GM21619 (cell line): ENCODE measurements around the gene PDGFD.
A peak's percentile ranks its signal among the peaks of the same experiment; 100 is the strongest.

Source experiments
- ATAC-seq: cut with Tn5 transposase; IDR thresholded peaks from one replicate; pipeline ENCODE4 v1.9.1; 2021; ENCODE audit not compliant: unreplicated experiment

Gene PDGFD

GRCh38 chr11:104164028-104164520 is at the start of gene PDGFD:
Gene PDGFD (minus strand): TSS chr11:104164147.
- ATAC-seq, result peak; percentile 94

DNA sequence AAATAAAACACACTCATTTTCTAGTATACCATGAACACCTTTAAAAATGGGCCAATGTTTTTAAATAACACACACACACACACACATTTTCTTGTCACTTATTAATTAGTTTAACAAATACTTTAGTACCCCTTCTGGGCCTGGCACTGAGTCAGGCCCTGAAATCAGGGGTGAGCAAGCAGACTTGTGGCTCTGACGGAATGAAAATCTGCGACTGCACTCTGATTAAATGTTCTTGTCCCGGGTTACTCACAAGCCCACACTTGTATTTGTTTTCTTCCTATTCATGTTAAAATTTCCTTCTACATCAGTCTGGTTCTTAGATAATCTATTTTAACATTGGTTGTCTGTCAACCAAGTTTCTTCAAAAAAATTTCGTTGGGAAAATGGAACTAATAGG is 43.0 kb upstream of the PDGFD start:
- ATAC-seq, result no peak

DNA sequence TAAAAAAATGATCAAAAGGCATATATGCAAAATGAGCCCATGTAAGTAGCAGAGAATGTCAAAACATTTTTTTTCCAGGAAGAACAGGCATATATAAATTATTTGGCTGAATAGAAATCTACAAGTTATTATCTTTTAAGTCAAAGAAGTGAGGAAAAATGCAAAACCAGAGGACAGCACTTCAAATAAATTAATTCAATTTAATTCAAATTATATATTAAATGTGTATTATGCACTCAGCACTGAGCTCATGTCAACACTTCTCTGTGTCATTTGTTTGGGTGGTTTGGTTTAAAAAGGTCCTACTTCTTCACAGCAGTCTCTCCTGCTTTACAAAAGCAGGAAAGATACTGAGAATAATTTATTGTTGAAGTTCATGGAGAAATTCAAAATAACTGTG is 41.9 kb upstream of the PDGFD start:
- no peak for ATAC-seq

- no peak for ATAC-seq
These were observed 36.7 kb upstream of the PDGFD start for GRCh38 chr11:104200688-104201087.

GRCh38 chr11:104199053-104199452 is 35.1 kb upstream of the PDGFD start:
- no peak for ATAC-seq

DNA sequence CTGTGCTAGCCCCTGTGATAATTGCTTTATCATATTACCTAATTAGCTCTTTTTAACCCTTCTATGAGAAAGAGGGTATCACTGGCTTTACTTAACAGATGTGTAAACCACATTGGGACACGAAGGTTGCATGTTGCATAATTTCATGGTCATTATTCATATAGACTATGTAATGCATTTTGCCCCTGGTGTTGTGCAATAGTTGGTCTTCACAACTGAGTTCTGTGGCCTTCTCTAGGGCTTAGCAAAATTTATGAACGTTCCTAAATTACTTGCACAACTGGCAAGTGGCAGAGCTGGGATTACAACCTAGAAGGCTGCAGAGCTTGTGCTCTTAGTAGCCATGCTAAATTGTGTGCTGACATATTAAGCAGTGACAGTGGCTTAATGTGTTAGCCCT is 34.6 kb upstream of the PDGFD start:
- no peak for ATAC-seq

DNA sequence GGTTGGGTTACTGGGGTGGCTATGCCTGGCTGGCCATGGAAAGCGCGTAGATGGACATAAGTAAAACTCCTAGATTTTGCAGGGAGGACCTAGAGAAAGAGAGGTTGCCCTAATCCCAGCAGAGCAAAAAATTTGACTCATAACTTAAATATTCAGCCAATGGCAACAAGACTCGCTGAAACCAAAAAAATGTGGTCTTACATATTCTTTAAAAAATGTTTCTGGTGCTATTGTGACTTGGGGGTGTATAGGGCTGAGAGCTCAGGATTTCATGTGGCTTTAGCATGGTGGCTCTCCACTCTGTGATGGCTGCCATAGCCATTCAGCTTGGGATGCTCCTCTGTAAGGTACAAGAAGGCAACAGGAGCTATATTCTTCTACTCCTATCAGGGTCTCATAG is 27.2 kb upstream of the PDGFD start:
- ATAC-seq, result no peak

- ATAC-seq, result no peak
These were observed 19.6 kb upstream of the PDGFD start for GRCh38 chr11:104183593-104183992.

DNA sequence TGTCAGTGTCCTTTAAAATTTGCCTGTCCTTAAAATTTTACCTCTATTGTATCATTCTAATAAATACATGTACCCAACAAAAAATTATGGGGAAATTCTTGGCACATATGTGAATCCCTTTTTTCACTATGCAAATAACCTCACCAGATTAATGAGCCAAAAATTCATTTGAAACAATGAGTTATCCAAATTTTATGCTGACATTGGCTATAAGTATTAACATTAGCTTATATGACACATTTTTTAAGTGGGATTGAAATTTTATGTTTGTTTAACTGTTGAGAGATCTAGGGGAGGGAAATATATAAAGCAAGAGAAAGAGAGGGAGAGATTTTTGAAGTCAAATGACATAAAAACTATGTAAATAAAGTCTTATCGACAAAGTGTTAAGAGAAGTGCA is 11.8 kb upstream of the PDGFD start:
- ATAC-seq, result no peak

- ATAC-seq, result no peak
These were observed 5.1 kb upstream of the PDGFD start for GRCh38 chr11:104169091-104169490.

GRCh38 chr11:104165014-104165413 is 1.1 kb upstream of the PDGFD start:
- ATAC-seq, result no peak

- no peak for ATAC-seq
These were observed 583 bp downstream of the PDGFD start for GRCh38 chr11:104163100-104164027.

GRCh38 chr11:104161751-104162450 is 2.0 kb downstream of the PDGFD start:
- ATAC-seq, result no peak

- ATAC-seq, result no peak
These were observed 4.6 kb downstream of the PDGFD start for GRCh38 chr11:104159356-104159755.

DNA sequence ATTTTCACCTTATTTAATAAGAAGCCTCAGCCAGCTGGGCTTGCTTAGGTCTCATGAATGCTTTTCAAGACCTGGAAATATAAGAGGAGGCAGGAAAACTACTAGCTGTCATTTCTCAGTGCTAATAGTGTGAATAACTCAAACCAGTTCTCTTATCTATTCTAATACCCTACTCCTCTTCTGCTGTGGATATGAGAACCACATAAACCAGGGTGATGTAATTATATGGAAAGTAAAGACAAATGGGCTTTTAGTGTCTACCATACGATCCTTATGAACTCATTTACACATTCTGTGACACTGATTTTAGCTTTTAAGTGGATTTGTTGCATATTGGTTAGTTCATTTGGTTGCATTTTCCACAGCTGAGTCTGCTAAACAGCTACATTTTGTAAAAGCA is 8.6 kb downstream of the PDGFD start:
- ATAC-seq, result no peak

DNA sequence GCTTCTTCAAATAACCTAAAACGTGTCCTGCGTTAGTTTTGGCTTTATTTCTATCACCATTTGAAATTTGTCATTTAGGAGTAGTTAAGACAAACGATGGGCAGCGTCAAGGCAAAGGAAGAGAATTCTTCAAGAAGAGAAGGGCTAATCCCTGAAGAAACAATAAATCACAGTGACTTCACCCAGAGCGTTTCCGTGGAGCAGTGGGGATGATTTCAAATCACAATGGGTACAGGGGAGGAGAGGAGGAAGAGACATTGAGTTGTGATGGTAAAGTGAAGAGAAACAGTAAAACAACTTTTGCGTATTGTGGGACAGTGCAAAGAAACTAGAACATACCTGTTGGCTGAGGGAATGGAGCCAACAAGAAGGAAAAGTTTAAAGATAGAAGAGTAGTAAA is 9.7 kb downstream of the PDGFD start:
- ATAC-seq, result no peak

GRCh38 chr11:104152941-104153505 is 10.9 kb downstream of the PDGFD start:
- no peak for ATAC-seq

GRCh38 chr11:104151404-104152204 is 12.3 kb downstream of the PDGFD start:
- ATAC-seq, result no peak

DNA sequence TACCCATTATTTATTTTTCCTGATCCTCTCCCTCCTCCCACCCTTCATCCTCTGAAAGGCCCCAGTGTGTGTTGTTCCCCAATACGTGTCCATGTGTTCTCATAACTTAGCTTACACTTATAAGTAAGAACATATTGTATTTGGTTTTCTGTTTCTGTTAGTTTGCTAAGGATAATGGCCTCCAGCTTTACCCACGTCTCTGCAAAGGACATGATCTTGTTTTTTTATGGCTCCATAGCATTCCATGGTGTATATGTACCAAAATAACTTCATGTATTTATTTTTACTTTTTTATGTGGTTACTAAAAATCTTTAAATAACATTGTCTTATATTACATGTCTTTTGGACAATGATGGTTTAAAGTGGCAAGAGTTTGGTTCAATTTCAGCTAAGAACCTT is 15.2 kb downstream of the PDGFD start:
- ATAC-seq, result no peak

DNA sequence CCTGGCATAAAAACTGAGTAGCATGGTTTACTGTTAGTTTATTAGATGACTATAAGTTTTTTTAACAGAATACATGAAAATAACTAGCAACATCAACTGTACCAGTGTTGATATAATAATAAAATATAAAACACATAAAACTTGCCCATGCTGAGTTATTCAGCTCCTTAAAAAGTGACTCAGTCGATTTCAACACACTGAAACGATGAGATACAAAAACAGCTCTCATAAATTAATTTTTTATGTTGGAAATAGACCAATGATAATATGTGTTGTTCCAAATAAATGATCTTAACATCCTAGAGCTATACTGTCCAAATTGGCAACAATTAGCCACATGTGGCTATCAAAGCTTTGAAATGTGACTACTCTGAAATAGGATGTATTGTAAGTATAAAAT is 15.9 kb downstream of the PDGFD start:
- ATAC-seq, result no peak

DNA sequence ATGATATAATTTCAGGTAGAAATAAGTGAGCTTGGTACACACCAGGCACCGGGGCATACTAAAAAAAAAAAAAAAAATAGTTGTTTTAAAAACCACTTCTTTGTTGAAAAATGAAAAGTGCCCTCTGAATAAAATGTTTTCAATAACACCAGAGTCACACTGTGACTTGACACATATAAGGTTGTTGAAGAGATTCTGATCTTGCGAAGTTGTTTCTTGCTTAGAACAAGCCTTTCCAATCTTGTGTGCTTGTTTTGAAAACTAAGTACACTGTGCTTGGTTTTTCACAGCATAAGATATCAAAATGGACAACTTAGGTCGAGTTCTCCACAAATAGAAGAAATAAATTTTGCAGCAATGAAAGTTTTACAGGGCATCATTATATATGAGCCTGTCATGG is 17.0 kb downstream of the PDGFD start:
- ATAC-seq, result no peak
